Stomach (tissue), 9 donors: Measurements from ENCODE around the gene GLIPR1. TPM values are rescaled to one million over a fixed set of nuclear protein-coding genes. Genes with fewer than 3 reads are reported as not detected.

Source experiments
- DNase-seq, 2 donors: peaks; one replicate each; pipeline versions ENCODE4 v3.0.0 to v3.0.0-alpha.2; 2013 to 2019
- H3K27ac ChIP-seq, 5 donors: fragments of 200-600 bp in 4 of 5; sonication (generic) in 4 of 5; one replicate each; pipeline ENCODE4 v1.5.1; 2013 to 2019; ENCODE audit warnings: mild to moderate bottlenecking in 1 of 5, moderate library complexity in 1 of 5
- H3K27me3 ChIP-seq, 3 donors: fragments of 200-600 bp; sonication (generic); one replicate each; pipeline ENCODE4 v1.5.1; 2017 to 2019; ENCODE audit warnings: mixed run types in 1 of 3
- H3K36me3 ChIP-seq, 4 donors: fragments of 200-600 bp; sonication (generic); 1 replicate in 3 of 4; 2 replicates in 1 of 4; pipeline ENCODE4 v1.5.1; 2016 to 2019
- H3K4me1 ChIP-seq, 4 donors: fragments of 200-600 bp; sonication (generic); one replicate each; pipeline ENCODE4 v1.5.1; 2016 to 2019
- H3K4me3 ChIP-seq, 4 donors: fragments of 200-600 bp; sonication (generic) in 3 of 4; one replicate each; pipeline ENCODE4 v1.5.1; 2016 to 2019; ENCODE audit warnings: mild to moderate bottlenecking in 1 of 4
- H3K9me3 ChIP-seq, 4 donors: fragments of 200-600 bp; sonication (generic); one replicate each; pipeline ENCODE4 v1.5.1; 2016 to 2019
- EP300 ChIP-seq: sonication (generic); formaldehyde crosslinking; IDR thresholded peaks from one replicate; pipeline ENCODE4 v1.6.1; 2017; ENCODE audit warnings: antibody characterized with exemption
- POLR2A ChIP-seq, 4 donors: fragments of 450-650 bp; IDR thresholded peaks; one replicate each; pipeline ENCODE4 v1.6.1; 2016; ENCODE audit warnings: antibody characterized with exemption in 4 of 4, control low read depth in 2 of 4, mild to moderate bottlenecking in 1 of 4, moderate library complexity in 1 of 4
- POLR2AphosphoS5 ChIP-seq, 3 donors: sonication (generic); formaldehyde crosslinking; IDR thresholded peaks; one replicate each; pipeline ENCODE4 v1.6.1; 2016; ENCODE audit warnings: antibody characterized with exemption in 3 of 3
- WGBS, 5 donors: extraction: QIAGEN DNeasy Blood & Tissue Kit in 3 of 5; methylation state at CpG; one replicate each; pipeline versions ENCODE4 v1.1.5 to v1.1.7; 2013 to 2018; 5-methylcytosine and 5-hydroxymethylcytosine counted together
- intact Hi-C: fragments of 100-400 bp; cut with DNase I; formaldehyde crosslinking; loops from one replicate; pipeline ENCODE4 v1.15.1; 2023; ENCODE audit warnings: low total_unique reads
- polyA plus RNA-seq, 3 donors: library from polyadenylated mRNA; stranded (reverse); fragments of 200-250 nt; gene quantifications; one replicate each; pipeline ENCODE4 v1.2.3, GENCODE V29; 2013
- total RNA-seq, 5 donors: library from RNA; depleted of rRNA; stranded (reverse); fragments of >200 nt; gene quantifications; one replicate each; pipeline versions ENCODE4 v1.1.0 to v1.2.3, GENCODE V29; 2014 to 2016
- TF ChIP-seq, protein P1 (sequence below), 7 experiments: fragments of 450-650 bp in 4 of 7; fragments of 200-600 bp in 3 of 7; sonication (generic) in 3 of 7; IDR thresholded peaks; one replicate each; pipeline ENCODE4 v1.5.1; 2016 to 2019; ENCODE audit warnings: antibody characterized with exemption in 7 of 7, control low read depth in 2 of 7, mild to moderate bottlenecking in 1 of 7
- donor health status: healthy with polysubstance abuse.
- donor health status: Bipolar disorder and iron deficiency.
- donor health status: healthy.

Gene GLIPR1
- total and polyA plus RNA-seq, 8 donors = 0.87 to 9.0 (median 4.5) TPM

DNA sequence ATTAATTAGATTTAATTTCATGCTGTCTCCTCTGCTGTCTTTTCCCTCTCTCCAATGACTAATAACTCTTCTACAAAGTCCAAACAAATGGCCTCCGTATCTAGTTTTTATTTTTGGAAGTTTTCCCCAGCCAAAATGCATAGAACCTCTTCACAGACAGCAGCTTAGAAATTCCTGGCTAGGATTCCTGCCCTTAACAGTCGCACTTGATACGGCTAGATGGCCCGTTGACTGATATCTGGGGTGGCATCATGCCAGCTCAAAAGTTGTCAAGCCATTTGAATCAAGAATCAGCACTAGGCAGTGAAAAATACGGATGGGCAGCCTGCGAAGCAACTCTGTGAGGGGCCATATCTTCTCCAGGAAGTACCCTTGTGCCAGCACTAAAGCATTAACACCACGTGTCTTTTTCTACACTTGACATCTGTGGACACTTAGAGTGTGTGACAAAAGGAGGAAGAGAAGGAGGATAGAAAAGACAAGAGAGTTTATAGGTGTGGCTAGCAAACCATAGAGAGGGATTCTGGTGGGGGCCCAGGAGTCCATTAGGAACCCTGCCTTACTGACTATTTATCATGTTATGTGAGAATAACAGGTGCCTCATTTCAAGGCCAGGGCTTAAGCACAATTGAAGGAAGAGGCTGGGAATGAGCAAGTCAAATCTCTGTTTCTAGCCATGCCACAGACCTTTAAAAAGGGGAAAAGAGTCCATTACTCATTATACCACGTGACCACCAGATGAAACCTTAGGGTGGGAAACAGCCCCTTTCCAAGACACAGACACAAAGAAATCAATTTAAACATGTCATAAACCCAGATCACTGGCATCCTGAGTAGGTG is 70.1 kb downstream of the GLIPR1 start:
- 21 to 41% (median 30%) methylated on average over 8 of the region's 8 CpGs for WGBS, 5 donors
- Histone ChIP-seq H3K9me3 (no peaks in the 10 kb centered on the region), H3K27me3 (no peaks in the 10 kb centered on the region), H3K36me3 (no peaks in the 10 kb centered on the region), H3K27ac (peak overlapping the region in 2 of 5 donors; percentile 1 to 26), H3K4me3 (no peak overlapping the region), H3K4me1 (peaks cover 4 to 28% (median 9%) of the 10 kb centered on the region in 4 donors)
- intact Hi-C loops = no loop called here
- DNase-seq = peak; percentile 34 to 75
- TF ChIP-seq POLR2A (IDR thresholded peaks at IDR 0.05) (no peak), POLR2AphosphoS5 (IDR thresholded peaks at IDR 0.05) (no peak), EP300 (no peak)
- TF ChIP-seq, protein P1, sequence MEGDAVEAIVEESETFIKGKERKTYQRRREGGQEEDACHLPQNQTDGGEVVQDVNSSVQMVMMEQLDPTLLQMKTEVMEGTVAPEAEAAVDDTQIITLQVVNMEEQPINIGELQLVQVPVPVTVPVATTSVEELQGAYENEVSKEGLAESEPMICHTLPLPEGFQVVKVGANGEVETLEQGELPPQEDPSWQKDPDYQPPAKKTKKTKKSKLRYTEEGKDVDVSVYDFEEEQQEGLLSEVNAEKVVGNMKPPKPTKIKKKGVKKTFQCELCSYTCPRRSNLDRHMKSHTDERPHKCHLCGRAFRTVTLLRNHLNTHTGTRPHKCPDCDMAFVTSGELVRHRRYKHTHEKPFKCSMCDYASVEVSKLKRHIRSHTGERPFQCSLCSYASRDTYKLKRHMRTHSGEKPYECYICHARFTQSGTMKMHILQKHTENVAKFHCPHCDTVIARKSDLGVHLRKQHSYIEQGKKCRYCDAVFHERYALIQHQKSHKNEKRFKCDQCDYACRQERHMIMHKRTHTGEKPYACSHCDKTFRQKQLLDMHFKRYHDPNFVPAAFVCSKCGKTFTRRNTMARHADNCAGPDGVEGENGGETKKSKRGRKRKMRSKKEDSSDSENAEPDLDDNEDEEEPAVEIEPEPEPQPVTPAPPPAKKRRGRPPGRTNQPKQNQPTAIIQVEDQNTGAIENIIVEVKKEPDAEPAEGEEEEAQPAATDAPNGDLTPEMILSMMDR (IDR thresholded peaks at IDR 0.05) = no peak

DNA sequence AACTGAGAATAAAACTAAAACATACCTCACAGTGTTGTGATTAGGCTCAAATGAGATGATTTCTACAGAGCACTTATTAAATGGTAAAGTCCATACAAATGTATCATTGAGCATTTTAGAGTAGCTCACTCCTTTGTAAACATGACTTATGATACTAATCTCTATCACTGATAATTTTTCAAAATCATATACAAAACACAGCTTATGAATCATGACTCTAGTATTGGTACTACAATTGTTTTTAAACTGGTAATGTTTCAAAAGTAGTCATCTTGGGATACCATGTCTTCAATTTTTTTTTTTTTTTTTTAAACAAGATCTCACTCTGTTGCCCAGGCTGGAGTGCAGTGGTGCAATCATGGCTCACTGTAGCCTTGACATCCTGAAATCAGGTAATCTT is 70.9 kb downstream of the GLIPR1 start:
- Histone ChIP-seq H3K4me1 (peaks cover 4 to 28% (median 10%) of the 10 kb centered on the region in 4 donors), H3K36me3 (no peaks in the 10 kb centered on the region), H3K9me3 (no peaks in the 10 kb centered on the region), H3K27ac (peak overlapping the region in 1 of 5 donors; percentile 1), H3K4me3 (no peak overlapping the region), H3K27me3 (no peaks in the 10 kb centered on the region)
- TF ChIP-seq EP300 (no peak), POLR2AphosphoS5 (IDR thresholded peaks at IDR 0.05) (no peak), POLR2A (IDR thresholded peaks at IDR 0.05) (no peak)
- TF ChIP-seq, protein P1 (IDR thresholded peaks at IDR 0.05) = no peak
- intact Hi-C loops = no loop called here
- DNase-seq = no peak

DNA sequence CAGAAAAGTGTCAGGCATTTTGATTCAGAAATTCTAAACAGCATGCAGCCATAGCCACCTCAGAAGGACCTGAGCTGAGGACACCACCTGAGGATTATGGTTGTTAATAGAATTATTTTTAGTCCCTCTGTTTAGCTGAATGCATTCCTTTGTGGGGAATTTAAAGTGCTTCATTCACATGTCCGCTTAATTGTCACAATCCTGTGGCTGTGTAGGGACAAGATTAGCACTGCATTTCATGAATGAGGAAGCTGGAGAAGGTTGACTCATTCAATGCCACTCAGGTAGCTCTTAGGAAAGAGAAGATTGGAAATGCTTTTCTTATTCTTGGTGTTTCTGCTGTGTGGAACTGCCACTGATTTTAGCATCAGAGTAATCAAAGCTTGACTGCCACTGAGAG is 72.8 kb downstream of the GLIPR1 start:
- Histone ChIP-seq H3K27me3 (no peaks in the 10 kb centered on the region), H3K36me3 (no peaks in the 10 kb centered on the region), H3K27ac (no peak overlapping the region), H3K4me3 (no peak overlapping the region), H3K4me1 (peaks cover 4 to 28% (median 10%) of the 10 kb centered on the region in 4 donors), H3K9me3 (no peaks in the 10 kb centered on the region)
- intact Hi-C loops = no loop called here
- TF ChIP-seq EP300 = no peak
- WGBS, 5 donors = 33 to 44% (median 39%) methylated on average over 1 of the region's 1 CpG
- DNase-seq = no peak

Other genes starting within 250 kb of the GLIPR1 start
- 10 to 100 TPM in 3 of 5 donors, 1 to 10 TPM in 2; 1.3 to 74.7 (median 16.5) TPM for gene CAPS2, start 150.4 kb upstream of the GLIPR1 start, total RNA-seq
- gene CAPS2, start 150.4 kb upstream of the GLIPR1 start, polyA plus RNA-seq = 1 to 10 TPM; 1.7 to 3.7 (median 1.8) TPM
- not detected for gene GLIPR1L1, start 146.1 kb upstream of the GLIPR1 start, total RNA-seq
- gene GLIPR1L1, start 146.1 kb upstream of the GLIPR1 start, polyA plus RNA-seq = not detected
- not detected for gene GLIPR1L2, start 89.7 kb upstream of the GLIPR1 start, total RNA-seq
- under 1 TPM; 0.46 to 0.93 (median 0.78) TPM for gene GLIPR1L2, start 89.7 kb upstream of the GLIPR1 start, polyA plus RNA-seq
- 10 to 100 TPM in 3 of 5 donors, 1 to 10 TPM in 2; 7.2 to 45.5 (median 10.3) TPM for gene KRR1, start 30.9 kb downstream of the GLIPR1 start, total RNA-seq
- gene KRR1, start 30.9 kb downstream of the GLIPR1 start, polyA plus RNA-seq = 10 to 100 TPM; 11.4 to 44.8 (median 14.7) TPM